Spleen (tissue), 11 donors: ENCODE results near the gene FHIT. TPM values are rescaled to one million over a fixed set of nuclear protein-coding genes. Genes with fewer than 3 reads are reported as not detected.

Experiments
- DNase-seq: peaks from one replicate; pipeline ENCODE4 v3.0.0-alpha.2; 2020
- H3K27ac ChIP-seq, 8 donors: fragments of 200-600 bp; sonication (generic) in 7 of 8; 1 replicate in 4 of 8; 2 replicates in 4 of 8; pipeline versions ENCODE4 v1.5.0 to v1.8.0; 2016 to 2021; ENCODE audit warnings: inconsistent platforms in 4 of 8, mild to moderate bottlenecking in 4 of 8, moderate library complexity in 1 of 8
- H3K27me3 ChIP-seq, 7 donors: fragments of 200-600 bp; sonication (generic) in 6 of 7; replicated peaks in 1 of 7; 1 replicate in 4 of 7; 2 replicates in 3 of 7; pipeline versions ENCODE4 v1.5.0 to v1.8.0; 2016 to 2021; ENCODE audit warnings: inconsistent platforms in 3 of 7, mild to moderate bottlenecking in 1 of 7
- H3K36me3 ChIP-seq, 6 donors: fragments of 200-600 bp; sonication (generic) in 5 of 6; 1 replicate in 4 of 6; 2 replicates in 2 of 6; pipeline versions ENCODE4 v1.5.0 to v1.8.0; 2016 to 2021; ENCODE audit warnings: inconsistent platforms in 2 of 6
- H3K4me1 ChIP-seq, 6 donors: fragments of 200-600 bp; sonication (generic) in 5 of 6; 1 replicate in 3 of 6; 2 replicates in 3 of 6; pipeline versions ENCODE4 v1.5.0 to v1.8.0; 2016 to 2021; ENCODE audit warnings: inconsistent platforms in 3 of 6
- H3K4me3 ChIP-seq, 8 donors: fragments of 200-600 bp; sonication (generic) in 7 of 8; 1 replicate in 4 of 8; 2 replicates in 4 of 8; pipeline versions ENCODE4 v1.5.0 to v1.8.0; 2016 to 2021; ENCODE audit warnings: inconsistent platforms in 4 of 8, mild to moderate bottlenecking in 4 of 8, moderate library complexity in 2 of 8
- H3K9me3 ChIP-seq, 8 donors: fragments of 200-600 bp; sonication (generic) in 7 of 8; 1 replicate in 4 of 8; 2 replicates in 4 of 8; pipeline versions ENCODE4 v1.5.0 to v1.8.0; 2016 to 2021; ENCODE audit warnings: inconsistent platforms in 4 of 8
- CTCF ChIP-seq, 11 experiments: fragments of 200-600 bp in 7 of 11; fragments of 450-650 bp in 4 of 11; sonication (generic) in 4 of 11; IDR thresholded peaks in 8 of 11; conservative IDR thresholded peaks in 3 of 11; 1 replicate in 7 of 11; 2 replicates in 4 of 11; pipeline versions ENCODE4 v1.4.0 to v1.8.0; 2016 to 2021; ENCODE audit warnings: antibody characterized with exemption in 11 of 11, inconsistent platforms in 4 of 11, mild to moderate bottlenecking in 1 of 11
- POLR2A ChIP-seq, 3 donors: fragments of 450-650 bp; IDR thresholded peaks; one replicate each; pipeline ENCODE4 v1.5.1; 2017; ENCODE audit warnings: antibody characterized with exemption in 3 of 3, mild to moderate bottlenecking in 1 of 3
- POLR2AphosphoS5 ChIP-seq, 3 donors: sonication (generic); formaldehyde crosslinking; IDR thresholded peaks; one replicate each; pipeline ENCODE4 v1.5.1; 2017; ENCODE audit warnings: antibody characterized with exemption in 3 of 3
- WGBS, 5 donors: extraction: QIAGEN DNeasy Blood & Tissue Kit in 3 of 5; methylation state at CpG; one replicate each; pipeline versions ENCODE4 v1.1.5 to v1.1.7; 2013 to 2018; 5-methylcytosine and 5-hydroxymethylcytosine counted together
- intact Hi-C: fragments of 100-400 bp; cut with DNase I; formaldehyde crosslinking; loops from one replicate; pipeline ENCODE4 v1.15.0; 2023; ENCODE audit warnings: low total_unique reads
- polyA plus RNA-seq, 3 donors: library from polyadenylated mRNA; stranded (reverse); fragments of 200-250 nt; gene quantifications; one replicate each; pipeline ENCODE4 v1.2.1, GENCODE V29; 2013
- total RNA-seq, 7 donors: library from RNA; depleted of rRNA in 3 of 7; stranded (reverse); fragments of >200 nt in 3 of 7; fragmentation: NEBNext Ultra II Directional in 4 of 7; extraction: Animal tissue kit (Norgen Biotek cat#: 25700) in 4 of 7; gene quantifications; one replicate each; pipeline versions ENCODE4 v1.1.0 to v1.2.1, GENCODE V29; 2016 to 2021
- donor health status: healthy with polysubstance abuse.
- donor health status: DM: no; HTN: no; CAD: no; lungs with moderate emphysema.
- donor health status: DM: no; HTN: no; CAD: no.
- donor health status: Bipolar disorder and iron deficiency.
- donor health status: healthy.
- donor health status: DM: no; HTN: no; CAD: no.
- donor health status: DM: yes; HTN: yes; CAD: no.

The FHIT gene
- total and polyA plus RNA-seq, 10 donors, result 4.1 to 23.1 (median 12.2) TPM

GRCh38 chr3:60153221-60153999 is 1097.8 kb downstream of the FHIT start:
- no peak for TF ChIP-seq POLR2AphosphoS5 (IDR thresholded peaks at IDR 0.05)
- no peak for TF ChIP-seq POLR2A (IDR thresholded peaks at IDR 0.05)
- TF ChIP-seq CTCF (IDR thresholded peaks at IDR 0.05 in 8 of 11, conservative IDR thresholded peaks at IDR 0.05 in 3 of 11), result no peak
- DNase-seq, result no peak
- no peaks in the 10 kb centered on the region for H3K36me3 ChIP-seq
- H3K9me3 ChIP-seq, result no peaks in the 10 kb centered on the region
- no peaks in the 10 kb centered on the region for H3K4me1 ChIP-seq
- no peak overlapping the region for H3K4me3 ChIP-seq
- H3K27me3 ChIP-seq, result no peaks in the 10 kb centered on the region
- intact Hi-C loops, result no loop called here
- WGBS, 5 donors, result 61 to 90% (median 73%) methylated on average over 4 of the region's 4 CpGs
- no peak overlapping the region for H3K27ac ChIP-seq

- intact Hi-C loops, result no loop called here
- no peak overlapping the region for H3K27ac ChIP-seq
- WGBS, 5 donors, result 89 to 96% (median 93%) methylated on average over 3 of the region's 3 CpGs
Observed at GRCh38 chr3:60149501-60149900, 1101.8 kb downstream of the FHIT start.

GRCh38 chr3:60147249-60147950 is 1103.9 kb downstream of the FHIT start:
- Histone ChIP-seq H3K36me3 (no peaks in the 10 kb centered on the region), H3K4me1 (no peaks in the 10 kb centered on the region), H3K27ac (no peak overlapping the region), H3K27me3 (no peaks in the 10 kb centered on the region), H3K9me3 (no peaks in the 10 kb centered on the region), H3K4me3 (no peak overlapping the region)
- no peak for DNase-seq
- intact Hi-C loops, result no loop called here
- TF ChIP-seq POLR2AphosphoS5 (IDR thresholded peaks at IDR 0.05), result no peak
- TF ChIP-seq POLR2A (IDR thresholded peaks at IDR 0.05), result no peak
- TF ChIP-seq CTCF (IDR thresholded peaks at IDR 0.05 in 8 of 11, conservative IDR thresholded peaks at IDR 0.05 in 3 of 11), result no peak
- WGBS, 5 donors, result 72 to 90% (median 88%) methylated on average over 15 of the region's 15 CpGs

More at GRCh38 chr3:60149501-60149900, 1101.8 kb downstream of the FHIT start:
- H3K4me1 ChIP-seq, result no peaks in the 10 kb centered on the region
- no peaks in the 10 kb centered on the region for H3K36me3 ChIP-seq
- H3K4me3 ChIP-seq, result no peak overlapping the region
- DNase-seq, result no peak
- H3K9me3 ChIP-seq, result no peaks in the 10 kb centered on the region
- H3K27me3 ChIP-seq, result no peaks in the 10 kb centered on the region
- TF ChIP-seq CTCF (IDR thresholded peaks at IDR 0.05 in 8 of 11, conservative IDR thresholded peaks at IDR 0.05 in 3 of 11) (no peak), POLR2AphosphoS5 (IDR thresholded peaks at IDR 0.05) (no peak), POLR2A (IDR thresholded peaks at IDR 0.05) (no peak)

- no peaks in the 10 kb centered on the region for H3K27me3 ChIP-seq
- H3K27ac ChIP-seq, result no peak overlapping the region
- DNase-seq, result no peak
- no peaks in the 10 kb centered on the region for H3K9me3 ChIP-seq
- intact Hi-C loops, result no loop called here
- no peak overlapping the region for H3K4me3 ChIP-seq
- 0 to 83% (median 67%) methylated on average over 1 of the region's 1 CpG for WGBS, 5 donors
- TF ChIP-seq POLR2A (IDR thresholded peaks at IDR 0.05), result no peak
- TF ChIP-seq CTCF (IDR thresholded peaks at IDR 0.05 in 8 of 11, conservative IDR thresholded peaks at IDR 0.05 in 3 of 11), result no peak
- TF ChIP-seq POLR2AphosphoS5 (IDR thresholded peaks at IDR 0.05), result no peak
- H3K4me1 ChIP-seq, result no peaks in the 10 kb centered on the region
- no peaks in the 10 kb centered on the region for H3K36me3 ChIP-seq
Observed at GRCh38 chr3:60146121-60146520, 1105.1 kb downstream of the FHIT start.
